MG63 (cell line): ENCODE measurements around the gene ARHGEF37. TPM values are rescaled to one million over a fixed set of nuclear protein-coding genes. Genes with fewer than 3 reads are reported as not detected.
A peak's percentile ranks its signal among the peaks of the same experiment; 100 is the strongest.
"Not testable (repeated sequence)": the region's sequence is repeated elsewhere in the genome, so short reads cannot be mapped to it uniquely, and the experiment has no call there.

ENCODE experiments used
- DNase-seq: peaks from one replicate; pipeline ENCODE4 v3.0.0-alpha.2; 2020
- H3K27me3 ChIP-seq: fragments of 250-450 bp; sonication (Bioruptor Pico); 2 replicates; pipeline ENCODE4 v1.5.1; 2020; ENCODE audit warnings: mild to moderate bottlenecking, moderate library complexity
- H3K36me3 ChIP-seq: fragments of 250-450 bp; sonication (Bioruptor Pico); 2 replicates; pipeline ENCODE4 v1.5.1; 2020; ENCODE audit warnings: mild to moderate bottlenecking, moderate library complexity
- H3K4me3 ChIP-seq: fragments of 250-450 bp; sonication (Bioruptor Pico); 2 replicates; pipeline ENCODE4 v1.5.1; 2020; ENCODE audit warnings: mild to moderate bottlenecking, moderate library complexity
- H3K9me3 ChIP-seq: fragments of 250-450 bp; sonication (Bioruptor Pico); 2 replicates; pipeline ENCODE4 v1.5.1; 2020; ENCODE audit warnings: mild to moderate bottlenecking, moderate library complexity
- total RNA-seq: library from RNA; depleted of rRNA; stranded (reverse); fragments of >200 nt; shearing (Covaris generic); gene quantifications from 2 replicates; pipeline ENCODE4 v1.2.3, GENCODE V29; 2014; ENCODE audit warnings: low replicate concordance

The ARHGEF37 gene
- total RNA-seq, 1 experiment from 2014 or later, result 1.1 TPM

GRCh38 chr5:149586708-149587318 is 5.5 kb downstream of the ARHGEF37 start:
- no peak for DNase-seq
- H3K27me3 ChIP-seq, result no peaks in the 10 kb centered on the region
- H3K9me3 ChIP-seq, result peaks cover 4% of the 10 kb centered on the region; the same call in 1 of the 2 replicates
- no peaks in the 10 kb centered on the region for H3K36me3 ChIP-seq
- no peak overlapping the region for H3K4me3 ChIP-seq

GRCh38 chr5:149588936-149589335 is 7.6 kb downstream of the ARHGEF37 start:
- no peak overlapping the region for H3K4me3 ChIP-seq
- no peak for DNase-seq
- no peaks in the 10 kb centered on the region for H3K36me3 ChIP-seq
- peaks cover 4% of the 10 kb centered on the region; the same call in 1 of the 2 replicates for H3K9me3 ChIP-seq
- H3K27me3 ChIP-seq, result no peaks in the 10 kb centered on the region

- no peak overlapping the region for H3K4me3 ChIP-seq
- no peaks in the 10 kb centered on the region for H3K36me3 ChIP-seq
- DNase-seq, result no peak
- no peaks in the 10 kb centered on the region for H3K27me3 ChIP-seq
- H3K9me3 ChIP-seq, result no peaks in the 10 kb centered on the region
Observed at GRCh38 chr5:149593370-149593769, 12.1 kb downstream of the ARHGEF37 start.

GRCh38 chr5:149594206-149594895 is 13.1 kb downstream of the ARHGEF37 start:
- Histone ChIP-seq H3K27me3 (no peaks in the 10 kb centered on the region), H3K9me3 (no peaks in the 10 kb centered on the region), H3K4me3 (no peak overlapping the region), H3K36me3 (no peaks in the 10 kb centered on the region)
- DNase-seq, result no peak

DNA sequence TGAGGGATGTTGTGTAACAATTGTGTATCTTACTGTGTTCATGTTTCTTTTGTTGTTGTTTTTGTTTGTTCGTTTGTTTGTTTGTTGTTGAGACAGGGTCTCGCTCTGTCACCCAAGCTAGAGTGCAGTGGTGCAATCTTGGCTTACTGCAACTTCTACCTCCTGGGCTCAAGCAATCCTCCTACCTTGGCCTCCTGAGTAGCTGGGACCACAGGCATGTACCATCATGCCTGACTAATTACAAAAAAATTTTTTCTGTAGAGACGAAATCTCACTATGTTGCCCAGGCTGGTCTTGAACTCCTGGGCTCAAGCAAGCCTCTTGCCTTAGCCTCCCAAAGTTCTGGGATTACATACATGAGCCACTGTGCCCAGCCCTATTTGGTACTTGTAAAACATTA is 13.8 kb downstream of the ARHGEF37 start:
- DNase-seq, result peak; percentile 19
- H3K9me3 ChIP-seq, H3K27me3 ChIP-seq, H3K36me3 ChIP-seq, H3K4me3 ChIP-seq: not testable (repeated sequence)

- Histone ChIP-seq H3K27me3 (no peaks in the 10 kb centered on the region), H3K9me3 (no peaks in the 10 kb centered on the region), H3K4me3 (no peak overlapping the region), H3K36me3 (no peaks in the 10 kb centered on the region)
- DNase-seq, result no peak
Observed at GRCh38 chr5:149596712-149597111, 15.4 kb downstream of the ARHGEF37 start.

GRCh38 chr5:149597618-149598017 is 16.3 kb downstream of the ARHGEF37 start:
- Histone ChIP-seq H3K4me3 (no peak overlapping the region), H3K36me3 (no peaks in the 10 kb centered on the region), H3K9me3 (no peaks in the 10 kb centered on the region), H3K27me3 (no peaks in the 10 kb centered on the region)
- DNase-seq, result no peak

- H3K4me3 ChIP-seq, DNase-seq, H3K36me3 ChIP-seq, H3K27me3 ChIP-seq, H3K9me3 ChIP-seq: not testable (repeated sequence)
Observed at GRCh38 chr5:149598234-149598633, 16.9 kb downstream of the ARHGEF37 start.

DNA sequence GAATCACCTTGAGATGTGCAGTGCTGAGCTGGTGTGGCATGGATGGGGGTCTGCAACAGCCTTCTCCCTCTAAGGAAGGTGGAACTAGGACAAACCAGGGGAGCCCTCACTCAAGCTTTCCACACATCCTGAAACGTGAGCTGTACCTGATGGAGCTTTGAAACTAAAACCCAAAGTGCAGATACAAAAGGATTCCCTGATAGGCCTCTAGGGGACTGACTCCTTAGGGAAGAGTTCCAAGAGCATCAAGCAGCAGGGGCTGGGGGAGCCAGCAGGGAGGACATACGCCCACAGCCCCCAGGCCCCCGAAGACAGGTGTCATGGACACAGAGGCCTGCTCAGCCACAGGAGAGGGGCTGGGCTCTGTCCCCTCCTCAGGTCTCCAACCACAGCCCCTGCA is 17.7 kb downstream of the ARHGEF37 start:
- no peaks in the 10 kb centered on the region for H3K9me3 ChIP-seq
- no peaks in the 10 kb centered on the region for H3K36me3 ChIP-seq
- no peaks in the 10 kb centered on the region for H3K27me3 ChIP-seq
- no peak overlapping the region for H3K4me3 ChIP-seq
- DNase-seq, result no peak

GRCh38 chr5:149599375-149599774 is 18.1 kb downstream of the ARHGEF37 start:
- Histone ChIP-seq H3K9me3 (no peaks in the 10 kb centered on the region), H3K27me3 (no peaks in the 10 kb centered on the region), H3K4me3 (no peak overlapping the region), H3K36me3 (no peaks in the 10 kb centered on the region)
- no peak for DNase-seq

DNA sequence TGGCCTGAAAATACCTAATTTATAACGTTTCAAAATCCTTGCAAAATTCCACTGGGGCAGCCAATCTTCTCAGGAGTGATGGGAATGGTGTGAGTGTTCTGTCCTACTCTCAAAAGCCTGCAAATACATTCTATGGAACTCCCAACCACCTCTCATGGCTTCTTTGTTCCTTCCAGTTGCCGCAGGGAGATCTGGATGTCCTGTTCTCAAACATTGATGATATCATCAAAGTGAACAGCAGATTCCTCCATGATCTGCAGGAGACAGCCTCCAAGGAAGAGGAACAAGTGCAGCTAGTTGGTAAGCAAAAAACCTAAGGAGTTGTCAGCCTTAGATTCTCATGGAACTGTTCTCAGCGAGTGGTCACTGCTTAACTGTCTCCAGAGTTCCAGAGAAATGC is 19.6 kb downstream of the ARHGEF37 start:
- H3K4me3 ChIP-seq, result no peak overlapping the region
- no peaks in the 10 kb centered on the region for H3K36me3 ChIP-seq
- DNase-seq, result no peak
- H3K9me3 ChIP-seq, result no peaks in the 10 kb centered on the region
- no peaks in the 10 kb centered on the region for H3K27me3 ChIP-seq

GRCh38 chr5:149603210-149603609 is 21.9 kb downstream of the ARHGEF37 start:
- no peaks in the 10 kb centered on the region for H3K36me3 ChIP-seq
- no peaks in the 10 kb centered on the region for H3K9me3 ChIP-seq
- H3K27me3 ChIP-seq, result no peaks in the 10 kb centered on the region
- no peak for DNase-seq
- no peak overlapping the region for H3K4me3 ChIP-seq

DNA sequence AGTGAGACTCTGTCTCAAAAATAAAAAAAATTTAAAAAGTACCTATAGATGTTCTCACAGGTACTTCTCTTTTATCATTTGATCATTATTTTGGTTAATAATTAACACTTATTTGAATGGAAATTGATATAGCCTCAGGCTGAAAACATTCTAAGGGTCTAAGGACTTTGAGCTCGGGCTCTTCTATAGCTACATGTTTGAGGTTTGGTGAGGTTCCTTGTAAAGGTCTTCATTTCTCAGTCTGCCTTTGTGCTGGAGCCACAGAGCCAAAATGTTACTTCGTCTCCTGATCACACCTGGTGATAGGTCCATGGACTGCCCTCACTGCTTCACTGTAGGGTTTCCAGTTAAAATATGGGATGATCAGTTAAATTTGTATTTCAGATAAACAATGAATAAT is 22.6 kb downstream of the ARHGEF37 start:
- Histone ChIP-seq H3K27me3 (no peaks in the 10 kb centered on the region), H3K36me3 (no peaks in the 10 kb centered on the region), H3K4me3 (no peak overlapping the region), H3K9me3 (no peaks in the 10 kb centered on the region)
- DNase-seq, result no peak

GRCh38 chr5:149604321-149604720 is 23.0 kb downstream of the ARHGEF37 start:
- Histone ChIP-seq H3K4me3 (no peak overlapping the region), H3K36me3 (no peaks in the 10 kb centered on the region), H3K9me3 (0 out of 2 replicates have a peak, but pooled peaks cover under 1% of the 10 kb centered on the region), H3K27me3 (no peaks in the 10 kb centered on the region)
- no peak for DNase-seq

- Histone ChIP-seq H3K36me3 (no peaks in the 10 kb centered on the region), H3K27me3 (no peaks in the 10 kb centered on the region), H3K9me3 (peaks cover 10% of the 10 kb centered on the region), H3K4me3 (no peak overlapping the region)
- no peak for DNase-seq
Observed at GRCh38 chr5:149605354-149605997, 24.2 kb downstream of the ARHGEF37 start.

DNA sequence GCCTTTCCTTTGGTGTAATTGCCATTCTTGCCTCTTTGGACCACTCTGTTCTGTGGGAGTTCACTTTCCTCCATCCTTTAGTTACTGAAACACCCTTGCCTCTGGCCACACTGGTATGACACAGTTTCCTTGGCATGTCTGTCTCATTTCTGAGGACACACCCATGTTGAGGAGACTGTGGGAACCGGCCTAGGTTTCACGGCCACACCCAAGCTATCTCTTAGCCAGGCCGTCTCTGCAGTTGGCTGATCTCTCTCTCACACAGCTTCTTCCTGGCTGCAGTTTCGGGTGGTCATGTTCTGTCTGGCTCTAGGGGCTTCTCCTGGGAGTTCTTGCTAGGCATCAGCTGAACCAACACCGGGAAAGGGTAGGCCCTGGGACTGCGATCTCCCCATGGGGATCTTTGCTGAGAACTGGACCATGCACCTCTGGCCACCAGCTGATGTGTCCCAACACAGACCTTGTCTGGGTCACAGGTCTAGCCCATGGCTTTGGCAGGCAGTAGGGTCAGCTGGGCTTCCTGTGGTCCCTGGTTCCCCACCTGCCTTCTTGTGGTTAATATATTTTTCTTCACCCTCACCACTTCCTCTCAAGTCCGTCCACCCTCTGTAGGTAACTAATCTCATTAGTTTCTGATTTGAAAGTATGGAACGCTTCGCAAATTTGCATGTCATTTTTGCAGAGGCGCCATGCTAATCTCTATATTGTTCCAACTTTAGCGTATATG is 24.9 kb downstream of the ARHGEF37 start:
- H3K36me3 ChIP-seq, result no peaks in the 10 kb centered on the region
- DNase-seq, result peak; percentile 86
- no peak overlapping the region for H3K4me3 ChIP-seq
- peaks cover 16% of the 10 kb centered on the region for H3K9me3 ChIP-seq
- no peaks in the 10 kb centered on the region for H3K27me3 ChIP-seq

GRCh38 chr5:149608936-149609545 is 27.7 kb downstream of the ARHGEF37 start:
- Histone ChIP-seq H3K4me3 (no peak overlapping the region), H3K36me3 (no peaks in the 10 kb centered on the region), H3K9me3 (peaks cover 16% of the 10 kb centered on the region), H3K27me3 (no peaks in the 10 kb centered on the region)
- no peak for DNase-seq
